ENCODE data around the gene TNPO3.
A peak's percentile ranks its signal among the peaks of the same experiment; 100 is the strongest.
"Not testable (repeated sequence)": the region's sequence is repeated elsewhere in the genome, so short reads cannot be mapped to it uniquely, and the experiment has no call there.

Gene TNPO3

GRCh38 chr7:129072479-129073011, 17.6 kb upstream of the TNPO3 start:
- TF ChIP-seq CTCF (IDR thresholded peaks at IDR 0.05; ENCODE audit: low read depth, low read length, missing control alignments): no peak

GRCh38 chr7:129069021-129069420, 14.1 kb upstream of the TNPO3 start:
- TF ChIP-seq CTCF (IDR thresholded peaks at IDR 0.05; ENCODE audit: low read depth, low read length, missing control alignments): no peak
- H3K4me3 ChIP-seq (ENCODE audit: low read depth, low read length): no peak overlapping the region
- DNase-seq (ENCODE audit: low read depth): no peak

More at GRCh38 chr7:129072479-129073011, 17.6 kb upstream of the TNPO3 start:
- no peak for DNase-seq (ENCODE audit: low read depth)
- H3K4me3 ChIP-seq (ENCODE audit: low read depth, low read length): no peak overlapping the region

- H3K4me3 ChIP-seq (ENCODE audit: low read depth, low read length): no peak overlapping the region
- TF ChIP-seq CTCF (IDR thresholded peaks at IDR 0.05; ENCODE audit: low read depth, low read length, missing control alignments): no peak
- DNase-seq (ENCODE audit: low read depth): no peak
These were observed 13.1 kb upstream of the TNPO3 start for GRCh38 chr7:129067943-129068548.

GRCh38 chr7:129067132-129067561, 12.2 kb upstream of the TNPO3 start:
- DNase-seq (ENCODE audit: low read depth); H3K4me3 ChIP-seq (ENCODE audit: low read depth, low read length): not testable (repeated sequence)

GRCh38 chr7:129066290-129067131, 11.6 kb upstream of the TNPO3 start:
- TF ChIP-seq CTCF (IDR thresholded peaks at IDR 0.05; ENCODE audit: low read depth, low read length, missing control alignments): no peak
- DNase-seq (ENCODE audit: low read depth): no peak
- no peak overlapping the region for H3K4me3 ChIP-seq (ENCODE audit: low read depth, low read length)

GRCh38 chr7:129055861-129056464, 1.1 kb upstream of the TNPO3 start:
- no peak for TF ChIP-seq CTCF (IDR thresholded peaks at IDR 0.05; ENCODE audit: low read depth, low read length, missing control alignments)
- peak overlapping the region; percentile 90; the same call in 1 of the 2 replicates for H3K4me3 ChIP-seq (ENCODE audit: low read depth, low read length)
- no peak for DNase-seq (ENCODE audit: low read depth)

- no peak for DNase-seq (ENCODE audit: low read depth)
- no peak for TF ChIP-seq CTCF (IDR thresholded peaks at IDR 0.05; ENCODE audit: low read depth, low read length, missing control alignments)
- peak overlapping the region; percentile 90 for H3K4me3 ChIP-seq (ENCODE audit: low read depth, low read length)
These were observed 444 bp upstream of the TNPO3 start for GRCh38 chr7:129055294-129055816.
